ENCODE measurements around the gene NDUFB2.
"Not testable (repeated sequence)": the region's sequence is repeated elsewhere in the genome, so short reads cannot be mapped to it uniquely, and the experiment has no call there.

Gene NDUFB2

GRCh38 chr7:140694592-140694991 is 1.9 kb upstream of the NDUFB2 start:
- DNase-seq = no peak

- no peak for DNase-seq
Observed at GRCh38 chr7:140695381-140695780, 1.1 kb upstream of the NDUFB2 start.

GRCh38 chr7:140696024-140696679 is 356 bp upstream of the NDUFB2 start:
- peak; percentile 92 for DNase-seq

- peak; percentile 34 for DNase-seq
Observed at GRCh38 chr7:140697447-140698143, 1.1 kb downstream of the NDUFB2 start.

GRCh38 chr7:140698477-140698876 is 2.0 kb downstream of the NDUFB2 start:
- DNase-seq = no peak

- DNase-seq = no peak
Observed at GRCh38 chr7:140702774-140703173, 6.3 kb downstream of the NDUFB2 start.

GRCh38 chr7:140704205-140704604 is 7.7 kb downstream of the NDUFB2 start:
- no peak for DNase-seq

GRCh38 chr7:140707132-140707531 is 10.6 kb downstream of the NDUFB2 start:
- no peak for DNase-seq

- not testable (repeated sequence) for DNase-seq
Observed at GRCh38 chr7:140708764-140709163, 12.3 kb downstream of the NDUFB2 start.

- not testable (repeated sequence) for DNase-seq
Observed at GRCh38 chr7:140712392-140712791, 15.9 kb downstream of the NDUFB2 start.

GRCh38 chr7:140714331-140715040 is 18.0 kb downstream of the NDUFB2 start:
- no peak for DNase-seq

- DNase-seq = peak; percentile 25
Observed at GRCh38 chr7:140719721-140720120, 23.2 kb downstream of the NDUFB2 start.

GRCh38 chr7:140722254-140722653 is 25.7 kb downstream of the NDUFB2 start:
- no peak for DNase-seq

GRCh38 chr7:140723006-140723405 is 26.5 kb downstream of the NDUFB2 start:
- DNase-seq = no peak

GRCh38 chr7:140723574-140723973 is 27.1 kb downstream of the NDUFB2 start:
- no peak for DNase-seq

GRCh38 chr7:140724706-140725105 is 28.2 kb downstream of the NDUFB2 start:
- no peak for DNase-seq

- peak; percentile 7 for DNase-seq
Observed at GRCh38 chr7:140726281-140726680, 29.8 kb downstream of the NDUFB2 start.

GRCh38 chr7:140732416-140732815 is 35.9 kb downstream of the NDUFB2 start:
- no peak for DNase-seq

GRCh38 chr7:140734096-140734495 is 37.6 kb downstream of the NDUFB2 start:
- no peak for DNase-seq

GRCh38 chr7:140734729-140735128 is 38.2 kb downstream of the NDUFB2 start:
- no peak for DNase-seq

GRCh38 chr7:140738280-140738679 is 41.8 kb downstream of the NDUFB2 start:
- DNase-seq = no peak

GRCh38 chr7:140743255-140743654 is 46.7 kb downstream of the NDUFB2 start:
- DNase-seq = not testable (repeated sequence)

GRCh38 chr7:140744005-140744404 is 47.5 kb downstream of the NDUFB2 start:
- no peak for DNase-seq
